HuH-7.5 (cell line): ENCODE data around the gene CHKB.
A peak's percentile ranks its signal among the peaks of the same experiment; 100 is the strongest.
"Not testable (repeated sequence)": the region's sequence is repeated elsewhere in the genome, so short reads cannot be mapped to it uniquely, and the experiment has no call there.

Experiments
- DNase-seq: peaks from one replicate; pipeline ENCODE4 v3.0.0; 2011; ENCODE audit warnings: low spot score

CHKB gene

GRCh38 chr22:50612168-50612527 is 29.5 kb upstream of the CHKB start:
- DNase-seq = no peak

GRCh38 chr22:50611341-50612060 is 28.9 kb upstream of the CHKB start:
- DNase-seq = no peak

GRCh38 chr22:50610581-50610980 is 27.9 kb upstream of the CHKB start:
- DNase-seq = no peak

GRCh38 chr22:50610041-50610451 is 27.4 kb upstream of the CHKB start:
- no peak for DNase-seq

GRCh38 chr22:50609599-50609998 is 26.9 kb upstream of the CHKB start:
- no peak for DNase-seq

- DNase-seq = peak; percentile 31
Observed at GRCh38 chr22:50608996-50609395, 26.3 kb upstream of the CHKB start.

- not testable (repeated sequence) for DNase-seq
Observed at GRCh38 chr22:50608058-50608840, 25.6 kb upstream of the CHKB start.

GRCh38 chr22:50607659-50608020 is 25.0 kb upstream of the CHKB start:
- no peak for DNase-seq

GRCh38 chr22:50606946-50607658 is 24.5 kb upstream of the CHKB start:
- peak; percentile 32 for DNase-seq

GRCh38 chr22:50606165-50606945 is 23.7 kb upstream of the CHKB start:
- DNase-seq = peak; percentile 66

- DNase-seq = no peak
Observed at GRCh38 chr22:50605613-50606074, 23.0 kb upstream of the CHKB start.

- peak; percentile 31 for DNase-seq
Observed at GRCh38 chr22:50605002-50605612, 22.5 kb upstream of the CHKB start.

- DNase-seq = no peak
Observed at GRCh38 chr22:50604256-50605001, 21.8 kb upstream of the CHKB start.

GRCh38 chr22:50603511-50604255 is 21.0 kb upstream of the CHKB start:
- DNase-seq = no peak

GRCh38 chr22:50602338-50602700 is 19.7 kb upstream of the CHKB start:
- DNase-seq = no peak

- DNase-seq = no peak
Observed at GRCh38 chr22:50601669-50602337, 19.2 kb upstream of the CHKB start.

GRCh38 chr22:50600967-50601668 is 18.5 kb upstream of the CHKB start:
- peak; percentile 78 for DNase-seq

- DNase-seq = peak; percentile 79
Observed at GRCh38 chr22:50600538-50600937, 17.9 kb upstream of the CHKB start, which contains the start of gene MAPK8IP2. Gene MAPK8IP2, plus strand, starts transcription at chr22:50600793. Its CDS starts 26 bp downstream, at chr22:50600819.
